H9 (cell line): Measurements from ENCODE around the gene POFUT2. TPM values are rescaled to one million over a fixed set of nuclear protein-coding genes. Genes with fewer than 3 reads are reported as not detected.

Source experiments
- DNase-seq: peaks from one replicate; pipeline ENCODE4 v3.0.0-alpha.2; 2017
- H2AFZ ChIP-seq: one replicate; pipeline ENCODE4 v1.6.1; 2013; ENCODE audit warnings: mild to moderate bottlenecking, low read length, control low read depth, moderate library complexity
- H2AK5ac ChIP-seq: 2 replicates; pipeline ENCODE4 v1.6.1; 2013; ENCODE audit warnings: low read length, control low read depth, mixed read lengths; ENCODE audit not compliant: insufficient read length
- H2BK120ac ChIP-seq: one replicate; pipeline ENCODE4 v1.6.1; 2013; ENCODE audit warnings: low read depth, mild to moderate bottlenecking, low read length, control low read depth, inconsistent platforms; ENCODE audit not compliant: poor library complexity, severe bottlenecking
- H2BK12ac ChIP-seq: 2 replicates; pipeline ENCODE4 v1.6.1; 2013; ENCODE audit warnings: low read length, control low read depth, mixed read lengths, low read depth; ENCODE audit not compliant: insufficient read length
- H2BK15ac ChIP-seq: 2 replicates; pipeline ENCODE4 v1.6.1; 2013; ENCODE audit warnings: low read depth, low read length, control low read depth
- H2BK20ac ChIP-seq: one replicate; pipeline ENCODE4 v1.6.1; 2013; ENCODE audit warnings: low read depth, mild to moderate bottlenecking, low read length, control low read depth, inconsistent platforms; ENCODE audit not compliant: poor library complexity, severe bottlenecking
- H2BK5ac ChIP-seq: 2 replicates; pipeline ENCODE4 v1.6.1; 2013; ENCODE audit warnings: low read length, control low read depth, mixed read lengths; ENCODE audit not compliant: insufficient read length
- H3K14ac ChIP-seq: 2 replicates; pipeline ENCODE4 v1.6.1; 2013; ENCODE audit warnings: low read length, control low read depth; ENCODE audit not compliant: insufficient read depth
- H3K18ac ChIP-seq: 2 replicates; pipeline ENCODE4 v1.6.1; 2013; ENCODE audit warnings: low read depth, mild to moderate bottlenecking, mixed read lengths, low read length, control low read depth; ENCODE audit not compliant: insufficient read length
- H3K23ac ChIP-seq: 2 replicates; pipeline ENCODE4 v1.6.1; 2013; ENCODE audit warnings: low read length, control low read depth, mixed read lengths, low read depth; ENCODE audit not compliant: insufficient read length
- H3K23me2 ChIP-seq: 2 replicates; pipeline ENCODE4 v1.6.1; 2013; ENCODE audit warnings: low read depth, mild to moderate bottlenecking, mixed read lengths, low read length, control low read depth; ENCODE audit not compliant: insufficient read length, poor library complexity, severe bottlenecking
- H3K27ac ChIP-seq: 2 replicates; pipeline ENCODE4 v1.5.1; 2013; ENCODE audit warnings: low read length, control low read depth, mixed read lengths, low read depth; ENCODE audit not compliant: insufficient read length
- H3K27me3 ChIP-seq: 2 replicates; pipeline ENCODE4 v1.6.1; 2013; ENCODE audit warnings: low read length, control low read depth, inconsistent platforms; ENCODE audit not compliant: insufficient read depth
- H3K4ac ChIP-seq: 2 replicates; pipeline ENCODE4 v1.6.1; 2013; ENCODE audit warnings: low read depth, mild to moderate bottlenecking, control low read depth, inconsistent platforms, low read length, moderate library complexity
- H3K4me1 ChIP-seq: 2 replicates; pipeline ENCODE4 v1.6.1; 2013; ENCODE audit warnings: low read length, control low read depth, inconsistent platforms; ENCODE audit not compliant: insufficient read depth
- H3K4me2 ChIP-seq: 2 replicates; pipeline ENCODE4 v1.6.1; 2013; ENCODE audit warnings: low read length, control low read depth, mixed read lengths; ENCODE audit not compliant: insufficient read length, insufficient read depth
- H3K56ac ChIP-seq: 2 replicates; pipeline ENCODE4 v1.6.1; 2013; ENCODE audit warnings: low read depth, mild to moderate bottlenecking, mixed read lengths, low read length, control low read depth; ENCODE audit not compliant: insufficient read length
- H3K79me1 ChIP-seq: 2 replicates; pipeline ENCODE4 v1.6.1; 2013; ENCODE audit warnings: low read depth, mild to moderate bottlenecking, moderate library complexity, low read length, control low read depth, inconsistent platforms; ENCODE audit not compliant: insufficient read depth, poor library complexity, severe bottlenecking
- H3K79me2 ChIP-seq: 2 replicates; pipeline ENCODE4 v1.6.1; 2013; ENCODE audit warnings: low read length, control low read depth, inconsistent platforms; ENCODE audit not compliant: insufficient read depth
- H3K9ac ChIP-seq: 2 replicates; pipeline ENCODE4 v1.6.1; 2013; ENCODE audit warnings: low read length, control low read depth, mixed read lengths; ENCODE audit not compliant: insufficient read length; ENCODE audit errors: extremely low read depth
- H3K9me3 ChIP-seq: one replicate; pipeline ENCODE4 v1.6.1; 2013; ENCODE audit warnings: low read depth, low read length, inconsistent platforms; ENCODE audit not compliant: control insufficient read depth
- H3T11ph ChIP-seq: one replicate; pipeline ENCODE4 v1.6.1; 2013; ENCODE audit warnings: mild to moderate bottlenecking, low read length, control low read depth, inconsistent platforms
- H4K20me1 ChIP-seq: one replicate; pipeline ENCODE4 v1.6.1; 2013; ENCODE audit not compliant: control insufficient read depth, insufficient read length, insufficient read depth
- H4K5ac ChIP-seq: 2 replicates; pipeline ENCODE4 v1.6.1; 2013; ENCODE audit warnings: low read depth, mild to moderate bottlenecking, mixed read lengths, low read length, control low read depth; ENCODE audit not compliant: insufficient read length
- H4K8ac ChIP-seq: replicated peaks from 2 replicates; pipeline ENCODE4 v1.6.1; 2013; ENCODE audit warnings: low read length, control low read depth, mixed read lengths, low read depth; ENCODE audit not compliant: insufficient read length
- H4K91ac ChIP-seq: 2 replicates; pipeline ENCODE4 v1.6.1; 2013; ENCODE audit warnings: low read depth, mild to moderate bottlenecking, moderate library complexity, mixed read lengths, low read length, control low read depth; ENCODE audit not compliant: insufficient read length
- H3K27ac Mint-ChIP-seq, 3 experiments: 2 replicates in 2 of 3; 3 replicates in 1 of 3; pipeline ENCODE4 v1.8.0; 2020 to 2021; ENCODE audit warnings: mixed read lengths in 3 of 3, mild to moderate bottlenecking in 1 of 3, moderate library complexity in 1 of 3
- H3K27me3 Mint-ChIP-seq: 2 replicates; pipeline ENCODE4 v1.8.0; 2021; ENCODE audit warnings: low read depth, mild to moderate bottlenecking, moderate library complexity, mixed read lengths
- H3K36me3 Mint-ChIP-seq, 3 experiments: 2 replicates in 2 of 3; 3 replicates in 1 of 3; pipeline ENCODE4 v1.8.0; 2020 to 2021; ENCODE audit warnings: low read depth in 3 of 3, mixed read lengths in 3 of 3; ENCODE audit not compliant: insufficient read depth in 1 of 3
- H3K4me1 Mint-ChIP-seq, 2 experiments: 2 replicates each; pipeline ENCODE4 v1.8.0; 2020; ENCODE audit warnings: mixed read lengths in 2 of 2
- H3K4me3 Mint-ChIP-seq, 2 experiments: 2 replicates in 1 of 2; 3 replicates in 1 of 2; pipeline ENCODE4 v1.8.0; 2020 to 2021; ENCODE audit warnings: mild to moderate bottlenecking in 2 of 2, mixed read lengths in 2 of 2, moderate library complexity in 1 of 2
- H3K9me3 Mint-ChIP-seq, 2 experiments: 2 replicates in 1 of 2; 3 replicates in 1 of 2; pipeline ENCODE4 v1.8.0; 2020; ENCODE audit warnings: mild to moderate bottlenecking in 2 of 2, mixed read lengths in 2 of 2, moderate library complexity in 1 of 2
- WGBS: extraction: QIAGEN DNeasy Blood & Tissue Kit; methylation state at CpG from one replicate; pipeline ENCODE4 v1.1.7; 2013; ENCODE audit warnings: missing lambda C conversion rate, low lambda C conversion rate, mixed read lengths; ENCODE audit not compliant: insufficient read length; ENCODE audit errors: extremely low coverage; 5-methylcytosine and 5-hydroxymethylcytosine counted together
- total RNA-seq: library from RNA; stranded (reverse); gene quantifications from 2 replicates; pipeline ENCODE4 v1.2.1, GENCODE V29; 2021
- TF ChIP-seq, protein P1 (sequence below): fragments of 200-600 bp; sonication (generic); conservative IDR thresholded peaks from 3 replicates; pipeline ENCODE4 v1.8.0; 2021; ENCODE audit warnings: antibody characterized with exemption, mild to moderate bottlenecking

POFUT2 gene
- total RNA-seq, 1 experiment from 2014 or later = 34.8 TPM

DNA sequence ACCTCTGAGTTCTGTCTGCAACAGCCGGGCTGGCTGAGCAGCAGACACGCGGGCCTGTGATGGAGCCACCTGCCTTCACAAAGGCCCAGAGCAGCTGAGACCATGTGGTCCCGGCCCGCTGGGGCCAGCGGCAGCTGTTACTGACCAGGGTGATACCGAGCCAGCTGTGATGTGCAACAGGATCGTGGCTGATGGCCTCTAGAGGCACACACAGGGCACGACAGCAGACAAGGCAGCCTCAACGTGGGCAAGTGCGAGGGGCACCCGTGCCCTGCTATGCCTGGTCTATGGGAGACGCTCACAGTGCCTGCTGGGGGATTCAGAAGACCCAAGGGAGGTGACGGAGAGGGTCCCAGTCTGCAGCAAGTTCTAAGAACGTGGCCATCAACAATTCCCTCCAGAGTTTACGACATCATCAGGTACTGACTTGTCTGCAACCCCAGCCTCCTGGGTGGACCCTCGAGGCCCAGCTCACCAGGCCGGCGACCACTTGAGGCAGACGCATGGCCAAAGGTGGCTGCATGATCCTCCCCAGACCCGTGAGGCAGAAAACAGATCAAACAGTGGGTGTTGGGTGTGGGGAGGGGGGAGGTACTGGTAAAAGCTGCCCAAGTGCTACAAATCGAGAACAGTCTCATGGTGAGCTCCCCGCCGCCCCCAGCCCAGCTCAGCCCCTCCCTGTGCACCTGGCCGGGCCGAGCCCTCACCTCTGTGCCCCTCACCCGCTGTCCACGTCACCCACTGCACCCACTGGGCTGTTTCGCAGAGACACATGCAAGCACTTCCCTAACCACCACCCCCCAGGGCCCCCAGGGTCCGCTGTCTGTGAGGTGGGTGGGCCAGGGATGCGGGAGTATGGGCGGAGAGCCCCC is 6.0 kb downstream of the POFUT2 start:
- no peaks in the 10 kb centered on the region for H3K79me1 ChIP-seq
- no peak overlapping the region for H4K5ac ChIP-seq
- H3K4me1 ChIP-seq = no peaks in the 10 kb centered on the region
- H2AK5ac ChIP-seq = no peak overlapping the region
- no peak overlapping the region for H3K4ac ChIP-seq
- Mint-ChIP-seq H3K4me1 (peaks cover 4 to 8% of the 10 kb centered on the region in 2 experiments), H3K36me3 (peaks cover 39 to 86% (median 74%) of the 10 kb centered on the region in 3 experiments), H3K9me3 (no peaks in the 10 kb centered on the region), H3K4me3 (no peak overlapping the region), H3K27ac (no peak overlapping the region), H3K27me3 (no peaks in the 10 kb centered on the region)
- peaks cover 2% of the 10 kb centered on the region for H3K23me2 ChIP-seq
- no peaks in the 10 kb centered on the region for H3K79me2 ChIP-seq
- peak; percentile 23 for DNase-seq
- H3K14ac ChIP-seq = no peak overlapping the region
- no peak overlapping the region for H3K9ac ChIP-seq
- H2BK5ac ChIP-seq = no peak overlapping the region
- no peaks in the 10 kb centered on the region for H3K9me3 ChIP-seq
- H3K27me3 ChIP-seq = no peaks in the 10 kb centered on the region
- H3T11ph ChIP-seq = no peak overlapping the region
- no peak overlapping the region for H2AFZ ChIP-seq
- no peaks in the 10 kb centered on the region for H4K20me1 ChIP-seq
- no peak overlapping the region for H4K8ac ChIP-seq
- TF ChIP-seq, protein P1, sequence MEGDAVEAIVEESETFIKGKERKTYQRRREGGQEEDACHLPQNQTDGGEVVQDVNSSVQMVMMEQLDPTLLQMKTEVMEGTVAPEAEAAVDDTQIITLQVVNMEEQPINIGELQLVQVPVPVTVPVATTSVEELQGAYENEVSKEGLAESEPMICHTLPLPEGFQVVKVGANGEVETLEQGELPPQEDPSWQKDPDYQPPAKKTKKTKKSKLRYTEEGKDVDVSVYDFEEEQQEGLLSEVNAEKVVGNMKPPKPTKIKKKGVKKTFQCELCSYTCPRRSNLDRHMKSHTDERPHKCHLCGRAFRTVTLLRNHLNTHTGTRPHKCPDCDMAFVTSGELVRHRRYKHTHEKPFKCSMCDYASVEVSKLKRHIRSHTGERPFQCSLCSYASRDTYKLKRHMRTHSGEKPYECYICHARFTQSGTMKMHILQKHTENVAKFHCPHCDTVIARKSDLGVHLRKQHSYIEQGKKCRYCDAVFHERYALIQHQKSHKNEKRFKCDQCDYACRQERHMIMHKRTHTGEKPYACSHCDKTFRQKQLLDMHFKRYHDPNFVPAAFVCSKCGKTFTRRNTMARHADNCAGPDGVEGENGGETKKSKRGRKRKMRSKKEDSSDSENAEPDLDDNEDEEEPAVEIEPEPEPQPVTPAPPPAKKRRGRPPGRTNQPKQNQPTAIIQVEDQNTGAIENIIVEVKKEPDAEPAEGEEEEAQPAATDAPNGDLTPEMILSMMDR = no peak
- WGBS = no CpG with 5 or more reads among the region's 32 CpGs
- H3K27ac ChIP-seq = no peak overlapping the region
- no peak overlapping the region for H2BK120ac ChIP-seq
- no peak overlapping the region for H3K4me2 ChIP-seq
- no peak overlapping the region for H3K56ac ChIP-seq
- no peak overlapping the region for H4K91ac ChIP-seq
- H2BK15ac ChIP-seq = no peak overlapping the region
- H2BK20ac ChIP-seq = no peak overlapping the region
- no peak overlapping the region for H3K18ac ChIP-seq
- no peak overlapping the region for H3K23ac ChIP-seq
- H2BK12ac ChIP-seq = no peak overlapping the region
